Fibroblast of lung (primary cell): ENCODE results near the gene GSTT4.

ENCODE experiments used
- EZH2 ChIP-seq: IDR thresholded peaks from 2 replicates; pipeline ENCODE4 v1.5.1; 2012; ENCODE audit warnings: low read length, control low read depth, mild to moderate bottlenecking; ENCODE audit errors: missing control alignments
- TF ChIP-seq, protein P1 (sequence below), 2 donors: IDR thresholded peaks in 1 of 2; conservative IDR thresholded peaks in 1 of 2; 1 replicate in 1 of 2; 2 replicates in 1 of 2; pipeline ENCODE4 v1.5.1; 2011 to 2012; ENCODE audit warnings: low read length in 2 of 2, control low read depth in 1 of 2, inconsistent platforms in 1 of 2, low read depth in 1 of 2, mild to moderate bottlenecking in 1 of 2

DNA sequence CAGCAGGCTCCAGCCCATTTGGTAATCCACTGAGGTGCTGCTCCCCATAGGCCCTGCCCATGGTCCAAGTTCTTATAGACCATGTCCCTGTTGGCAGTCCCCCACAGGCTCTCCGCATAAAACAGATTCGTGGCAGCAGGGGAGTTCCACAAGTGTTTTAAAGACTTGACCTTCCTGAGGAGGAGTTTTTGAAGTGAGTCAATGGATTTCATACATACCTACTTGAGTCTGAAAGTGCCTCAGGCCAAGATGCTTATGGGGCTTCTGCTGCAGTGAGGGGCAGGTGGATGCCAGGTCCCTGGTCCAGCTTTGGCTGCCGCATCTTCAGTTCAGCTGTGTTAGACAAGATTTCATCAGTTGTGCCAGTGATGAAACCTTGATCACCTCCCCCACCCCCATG, 49.1 kb upstream of the GSTT4 start:
- TF ChIP-seq, protein P1, sequence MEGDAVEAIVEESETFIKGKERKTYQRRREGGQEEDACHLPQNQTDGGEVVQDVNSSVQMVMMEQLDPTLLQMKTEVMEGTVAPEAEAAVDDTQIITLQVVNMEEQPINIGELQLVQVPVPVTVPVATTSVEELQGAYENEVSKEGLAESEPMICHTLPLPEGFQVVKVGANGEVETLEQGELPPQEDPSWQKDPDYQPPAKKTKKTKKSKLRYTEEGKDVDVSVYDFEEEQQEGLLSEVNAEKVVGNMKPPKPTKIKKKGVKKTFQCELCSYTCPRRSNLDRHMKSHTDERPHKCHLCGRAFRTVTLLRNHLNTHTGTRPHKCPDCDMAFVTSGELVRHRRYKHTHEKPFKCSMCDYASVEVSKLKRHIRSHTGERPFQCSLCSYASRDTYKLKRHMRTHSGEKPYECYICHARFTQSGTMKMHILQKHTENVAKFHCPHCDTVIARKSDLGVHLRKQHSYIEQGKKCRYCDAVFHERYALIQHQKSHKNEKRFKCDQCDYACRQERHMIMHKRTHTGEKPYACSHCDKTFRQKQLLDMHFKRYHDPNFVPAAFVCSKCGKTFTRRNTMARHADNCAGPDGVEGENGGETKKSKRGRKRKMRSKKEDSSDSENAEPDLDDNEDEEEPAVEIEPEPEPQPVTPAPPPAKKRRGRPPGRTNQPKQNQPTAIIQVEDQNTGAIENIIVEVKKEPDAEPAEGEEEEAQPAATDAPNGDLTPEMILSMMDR (conservative IDR thresholded peaks at IDR 0.05 in 1 of 2, IDR thresholded peaks at IDR 0.05 in 1 of 2; ENCODE audit: low read depth in 1 of 2, low read length in 2 of 2) = no peak
- TF ChIP-seq EZH2 = no peak
